Stimulated activated naive B cell treated with anti-CD40 and anti-IgM and Interleukin-4, amounts not matched to agents 10 μg/mL and 1 μg/mL and 100 μg/mL, for 72 hours (primary cell): ENCODE data around the gene CRTC1.

Source experiments
- ATAC-seq, 2 donors: fragments of 150-1000 bp; cut with Tn5 transposase; replicated peaks; 2 replicates each; pipeline ENCODE4 v1.10.0; 2021; ENCODE audit warnings: moderate library complexity in 1 of 2
- DNase-seq: peaks from one replicate; pipeline ENCODE4 v3.0.0; 2021
- H3K27ac Mint-ChIP-seq: one replicate; pipeline ENCODE4 v1.8.0; 2022; ENCODE audit warnings: mild to moderate bottlenecking, mixed read lengths
- H3K27me3 Mint-ChIP-seq, 2 donors: one replicate each; pipeline ENCODE4 v1.8.0; 2022; ENCODE audit warnings: mixed read lengths in 2 of 2
- H3K36me3 Mint-ChIP-seq, 2 donors: one replicate each; pipeline ENCODE4 v1.8.0; 2022; ENCODE audit warnings: mixed read lengths in 2 of 2, mild to moderate bottlenecking in 1 of 2
- H3K4me1 Mint-ChIP-seq, 2 donors: one replicate each; pipeline ENCODE4 v1.8.0; 2022; ENCODE audit warnings: mixed read lengths in 2 of 2, mild to moderate bottlenecking in 1 of 2
- H3K4me3 Mint-ChIP-seq, 2 donors: one replicate each; pipeline ENCODE4 v1.8.0; 2022; ENCODE audit warnings: mild to moderate bottlenecking in 2 of 2, mixed read lengths in 2 of 2, moderate library complexity in 1 of 2
- H3K9me3 Mint-ChIP-seq, 2 donors: one replicate each; pipeline ENCODE4 v1.8.0; 2022; ENCODE audit warnings: mixed read lengths in 2 of 2, mild to moderate bottlenecking in 1 of 2

The CRTC1 gene

GRCh38 chr19:18770663-18771327, 87.3 kb downstream of the CRTC1 start:
- peaks cover 8% of the 10 kb centered on the region in 2 donors for H3K4me1 Mint-ChIP-seq
- H3K27ac Mint-ChIP-seq: no peak overlapping the region
- no peaks in the 10 kb centered on the region for H3K9me3 Mint-ChIP-seq
- ATAC-seq (no peak), DNase-seq (no peak)
- no peak overlapping the region for H3K4me3 Mint-ChIP-seq
- no peaks in the 10 kb centered on the region for H3K27me3 Mint-ChIP-seq
- peaks cover 7 to 9% of the 10 kb centered on the region in 2 donors for H3K36me3 Mint-ChIP-seq

- DNase-seq: no peak
- Mint-ChIP-seq H3K9me3 (no peaks in the 10 kb centered on the region), H3K4me3 (no peak overlapping the region), H3K36me3 (peaks cover 7 to 9% of the 10 kb centered on the region in 2 donors), H3K27ac (no peak overlapping the region), H3K27me3 (no peaks in the 10 kb centered on the region), H3K4me1 (peaks cover 8% of the 10 kb centered on the region in 2 donors)
- no peak for ATAC-seq
Observed at GRCh38 chr19:18771328-18772242, 88.1 kb downstream of the CRTC1 start.

- Mint-ChIP-seq H3K4me3 (no peak overlapping the region), H3K4me1 (peaks cover 8 to 12% of the 10 kb centered on the region in 2 donors), H3K27ac (no peak overlapping the region), H3K9me3 (no peaks in the 10 kb centered on the region), H3K36me3 (peaks cover 5 to 6% of the 10 kb centered on the region in 2 donors), H3K27me3 (no peaks in the 10 kb centered on the region)
- DNase-seq (no peak), ATAC-seq (no peak)
Observed at GRCh38 chr19:18772620-18773587, 89.4 kb downstream of the CRTC1 start.

- Mint-ChIP-seq H3K4me3 (no peak overlapping the region), H3K27me3 (no peaks in the 10 kb centered on the region), H3K4me1 (peaks cover 8 to 18% of the 10 kb centered on the region in 2 donors), H3K36me3 (peaks cover 5 to 6% of the 10 kb centered on the region in 2 donors), H3K27ac (no peak overlapping the region), H3K9me3 (no peaks in the 10 kb centered on the region)
- no peak for ATAC-seq
- no peak for DNase-seq
Observed at GRCh38 chr19:18773682-18774081, 90.2 kb downstream of the CRTC1 start.

- H3K36me3 Mint-ChIP-seq: peaks cover 5 to 6% of the 10 kb centered on the region in 2 donors
- H3K4me1 Mint-ChIP-seq: peaks cover 8 to 18% of the 10 kb centered on the region in 2 donors
- no peaks in the 10 kb centered on the region for H3K27me3 Mint-ChIP-seq
- ATAC-seq (no peak), DNase-seq (no peak)
- peak overlapping the region; percentile 28 for H3K27ac Mint-ChIP-seq
- H3K4me3 Mint-ChIP-seq: no peak overlapping the region
- no peaks in the 10 kb centered on the region for H3K9me3 Mint-ChIP-seq
Observed at GRCh38 chr19:18774107-18774506, 90.6 kb downstream of the CRTC1 start.

- H3K36me3 Mint-ChIP-seq: peaks cover 5 to 6% of the 10 kb centered on the region in 2 donors
Observed at GRCh38 chr19:18774782-18775444, 91.4 kb downstream of the CRTC1 start.

GRCh38 chr19:18775586-18776287, 92.3 kb downstream of the CRTC1 start:
- H3K27ac Mint-ChIP-seq: no peak overlapping the region
- H3K36me3 Mint-ChIP-seq: peaks cover 5 to 6% of the 10 kb centered on the region in 2 donors
- no peaks in the 10 kb centered on the region for H3K9me3 Mint-ChIP-seq
- no peak for DNase-seq
- no peak overlapping the region for H3K4me3 Mint-ChIP-seq
- H3K27me3 Mint-ChIP-seq: no peaks in the 10 kb centered on the region
- H3K4me1 Mint-ChIP-seq: peaks cover 4 to 11% of the 10 kb centered on the region in 2 donors
- ATAC-seq: no peak

More at GRCh38 chr19:18774782-18775444, 91.4 kb downstream of the CRTC1 start:
- no peak overlapping the region for H3K27ac Mint-ChIP-seq
- no peaks in the 10 kb centered on the region for H3K27me3 Mint-ChIP-seq
- no peak for DNase-seq
- H3K4me1 Mint-ChIP-seq: peaks cover 8 to 18% of the 10 kb centered on the region in 2 donors
- no peaks in the 10 kb centered on the region for H3K9me3 Mint-ChIP-seq
- no peak for ATAC-seq
- H3K4me3 Mint-ChIP-seq: no peak overlapping the region

- H3K27ac Mint-ChIP-seq: no peak overlapping the region
- H3K4me1 Mint-ChIP-seq: peaks cover 2 to 10% of the 10 kb centered on the region in 2 donors
- no peaks in the 10 kb centered on the region for H3K9me3 Mint-ChIP-seq
- H3K27me3 Mint-ChIP-seq: no peaks in the 10 kb centered on the region
- ATAC-seq (no peak), DNase-seq (no peak)
- H3K36me3 Mint-ChIP-seq: peaks cover 5 to 6% of the 10 kb centered on the region in 2 donors
- H3K4me3 Mint-ChIP-seq: no peak overlapping the region
Observed at GRCh38 chr19:18776288-18776594, 92.8 kb downstream of the CRTC1 start.

GRCh38 chr19:18776736-18777135, 93.3 kb downstream of the CRTC1 start:
- Mint-ChIP-seq H3K4me1 (peaks cover 2 to 10% of the 10 kb centered on the region in 2 donors), H3K36me3 (peaks cover 3 to 6% of the 10 kb centered on the region in 2 donors), H3K27me3 (no peaks in the 10 kb centered on the region), H3K4me3 (no peak overlapping the region), H3K27ac (peak overlapping the region; percentile 25), H3K9me3 (no peaks in the 10 kb centered on the region)
- ATAC-seq (peak in 1 of 2 donors; percentile 44), DNase-seq (no peak)

GRCh38 chr19:18777301-18778075, 94.0 kb downstream of the CRTC1 start:
- peaks cover 3% of the 10 kb centered on the region in 2 donors for H3K36me3 Mint-ChIP-seq
- ATAC-seq: no peak
- H3K27me3 Mint-ChIP-seq: no peaks in the 10 kb centered on the region
- H3K4me3 Mint-ChIP-seq: peak overlapping the region in 1 of 2 donors; percentile 29
- DNase-seq: no peak
- no peaks in the 10 kb centered on the region for H3K9me3 Mint-ChIP-seq
- H3K4me1 Mint-ChIP-seq: peaks cover 6 to 15% of the 10 kb centered on the region in 2 donors
- no peak overlapping the region for H3K27ac Mint-ChIP-seq

GRCh38 chr19:18778076-18778389, 94.6 kb downstream of the CRTC1 start:
- H3K4me3 Mint-ChIP-seq: no peak overlapping the region
- ATAC-seq: peak in 1 of 2 donors; percentile 31
- no peaks in the 10 kb centered on the region for H3K9me3 Mint-ChIP-seq

GRCh38 chr19:18778826-18779495, 95.5 kb downstream of the CRTC1 start:
- no peak for ATAC-seq
- H3K36me3 Mint-ChIP-seq: peaks cover 2 to 3% of the 10 kb centered on the region in 2 donors
- H3K27me3 Mint-ChIP-seq: peaks cover 1 to 3% of the 10 kb centered on the region in 2 donors

More at GRCh38 chr19:18778076-18778389, 94.6 kb downstream of the CRTC1 start:
- H3K27ac Mint-ChIP-seq: no peak overlapping the region
- H3K27me3 Mint-ChIP-seq: no peaks in the 10 kb centered on the region
- no peak for DNase-seq
- H3K4me1 Mint-ChIP-seq: peaks cover 7 to 20% of the 10 kb centered on the region in 2 donors
- peaks cover 2 to 3% of the 10 kb centered on the region in 2 donors for H3K36me3 Mint-ChIP-seq

More at GRCh38 chr19:18778826-18779495, 95.5 kb downstream of the CRTC1 start:
- H3K27ac Mint-ChIP-seq: no peak overlapping the region
- H3K9me3 Mint-ChIP-seq: no peaks in the 10 kb centered on the region
- peaks cover 7 to 20% of the 10 kb centered on the region in 2 donors for H3K4me1 Mint-ChIP-seq
- no peak overlapping the region for H3K4me3 Mint-ChIP-seq
- no peak for DNase-seq
